Right ventricle myocardium inferior (tissue), 1 donor: ENCODE results near the gene POLR3B. TPM values are rescaled to one million over a fixed set of nuclear protein-coding genes. Genes with fewer than 3 reads are reported as not detected.
A peak's percentile ranks its signal among the peaks of the same experiment; 100 is the strongest.

Experiments
- ATAC-seq: fragments of 200-7000 bp; cut with Tn5 transposase; one replicate; pipeline ENCODE4 v1.9.1; 2020; ENCODE audit warnings: mild to moderate bottlenecking, moderate library complexity
- DNase-seq: peaks from one replicate; pipeline ENCODE4 v3.0.0; 2021; ENCODE audit errors: missing footprints
- intact Hi-C: fragments of 100-400 bp; cut with DNase I; formaldehyde crosslinking; loops from one replicate; pipeline ENCODE4 v1.11.0; 2022
- total RNA-seq: library from RNA; stranded (reverse); fragmentation: NEBNext Ultra II Directional; extraction: Animal tissue kit (Norgen Biotek cat#: 25700); gene quantifications from one replicate; pipeline ENCODE4 v1.2.1, GENCODE V29; 2021
- donor health status: DM: no; HTN: yes; CAD: no; lungs with severe emphysema.

POLR3B gene
- total RNA-seq, 1 donor from 2014 or later, result 7.3 TPM

- intact Hi-C loops, result loop anchor here (5.0 kb wide), 2 partner anchors 455 to 715 kb away; no protein-coding TSS in a partner anchor
- DNase-seq, result no peak
- no peak for ATAC-seq
These were observed 29.4 kb downstream of the POLR3B start for GRCh38 chr12:106386813-106387535.

DNA sequence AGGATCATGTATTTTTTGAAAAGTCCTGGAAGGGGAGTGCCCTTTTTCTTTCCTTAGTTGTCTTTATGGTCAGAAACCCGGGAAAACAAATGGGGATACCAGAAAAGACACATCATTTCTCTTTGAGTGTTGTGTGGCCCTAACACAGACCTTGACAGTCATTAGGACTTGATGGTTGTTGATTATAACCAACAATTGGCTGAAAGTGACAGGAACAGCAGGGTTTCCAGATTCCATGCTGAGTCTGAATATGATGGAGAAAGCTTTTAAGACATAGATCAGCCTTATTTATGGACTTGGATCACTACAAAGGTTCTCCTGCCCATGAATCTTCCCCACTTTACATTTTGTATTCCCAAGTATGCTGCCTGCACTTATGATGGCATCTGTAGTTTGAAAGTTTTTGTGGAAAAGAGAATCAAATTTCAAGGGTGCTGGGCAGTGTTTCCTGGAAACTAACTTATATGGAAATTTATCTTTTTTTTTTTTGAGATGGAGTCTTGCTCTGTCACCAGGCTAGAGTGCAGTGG is 30.4 kb downstream of the POLR3B start:
- intact Hi-C loops, result loop anchor here (5.0 kb wide), 2 partner anchors 454 to 714 kb away; no protein-coding TSS in a partner anchor
- ATAC-seq (no peak), DNase-seq (no peak)

- no peak for ATAC-seq
- no peak for DNase-seq
- intact Hi-C loops, result loop anchor here (5.0 kb wide), 2 partner anchors 453 to 713 kb away; no protein-coding TSS in a partner anchor
These were observed 31.6 kb downstream of the POLR3B start for GRCh38 chr12:106389151-106389550.

DNA sequence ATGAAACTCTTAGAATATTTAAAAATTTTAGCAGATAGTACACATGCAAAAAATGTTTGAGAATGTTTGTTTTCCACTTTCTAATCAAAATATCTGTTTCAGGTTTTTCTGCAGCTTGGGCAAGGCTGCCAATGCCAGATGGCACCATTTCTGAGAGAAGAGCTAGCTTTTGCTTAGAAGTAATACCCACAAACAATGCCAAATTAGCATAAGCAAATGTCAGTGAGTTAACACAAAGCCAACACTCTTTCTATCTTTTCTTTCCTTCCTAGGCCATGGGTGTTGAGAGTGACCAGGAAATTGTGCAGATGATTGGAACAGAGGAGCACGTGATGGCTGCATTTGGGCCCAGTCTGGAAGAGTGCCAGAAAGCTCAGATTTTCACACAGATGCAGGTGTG is 35.2 kb downstream of the POLR3B start:
- ATAC-seq (no peak), DNase-seq (no peak)
- intact Hi-C loops, result no loop called here

DNA sequence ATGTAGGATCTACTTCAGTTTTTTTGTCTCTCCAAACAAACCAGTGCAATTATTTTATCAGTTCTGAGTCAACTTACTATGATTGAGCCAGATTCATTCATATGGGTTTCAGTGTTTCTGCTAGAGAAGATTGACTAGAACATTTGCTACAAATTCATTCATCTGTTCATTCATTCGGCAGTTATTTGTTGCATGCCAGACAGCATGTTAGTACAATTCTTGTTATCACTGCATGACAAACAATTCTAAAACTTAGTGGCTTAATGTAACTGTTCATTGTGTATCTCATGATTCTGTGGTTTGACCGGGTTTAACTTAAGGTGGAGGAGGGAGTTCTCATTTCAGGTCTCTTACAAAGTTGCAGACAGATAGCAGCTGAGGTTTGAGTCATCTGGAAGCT is 52.3 kb downstream of the POLR3B start:
- DNase-seq, result no peak
- intact Hi-C loops, result no loop called here
- no peak for ATAC-seq

DNA sequence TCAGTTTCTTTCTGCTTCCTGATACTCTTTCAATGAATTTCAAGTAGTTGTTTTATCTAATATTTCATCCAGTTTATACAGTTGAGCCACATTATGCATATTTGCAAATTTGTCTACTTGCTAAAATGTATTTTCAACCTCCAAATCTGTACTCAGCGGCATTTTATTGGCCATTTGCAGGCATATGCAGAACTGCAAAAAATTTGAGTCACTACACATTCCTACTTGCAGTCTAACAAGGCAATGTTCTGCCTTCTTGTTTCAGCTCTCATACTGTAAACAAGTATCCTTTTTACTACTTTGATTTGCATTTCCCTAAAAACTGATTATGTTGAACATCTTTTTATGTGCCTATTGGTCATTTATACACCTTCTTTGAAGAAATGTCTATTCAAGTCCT is 55.0 kb downstream of the POLR3B start:
- intact Hi-C loops, result no loop called here
- no peak for ATAC-seq

GRCh38 chr12:106415134-106415533 is 57.6 kb downstream of the POLR3B start:
- DNase-seq (no peak), ATAC-seq (no peak)
- intact Hi-C loops, result no loop called here

More for the DNA sequence above, 55.0 kb downstream of the POLR3B start:
- no peak for DNase-seq

- DNase-seq, result no peak
- intact Hi-C loops, result no loop called here
- no peak for ATAC-seq
These were observed 58.7 kb downstream of the POLR3B start for GRCh38 chr12:106416273-106416672.

DNA sequence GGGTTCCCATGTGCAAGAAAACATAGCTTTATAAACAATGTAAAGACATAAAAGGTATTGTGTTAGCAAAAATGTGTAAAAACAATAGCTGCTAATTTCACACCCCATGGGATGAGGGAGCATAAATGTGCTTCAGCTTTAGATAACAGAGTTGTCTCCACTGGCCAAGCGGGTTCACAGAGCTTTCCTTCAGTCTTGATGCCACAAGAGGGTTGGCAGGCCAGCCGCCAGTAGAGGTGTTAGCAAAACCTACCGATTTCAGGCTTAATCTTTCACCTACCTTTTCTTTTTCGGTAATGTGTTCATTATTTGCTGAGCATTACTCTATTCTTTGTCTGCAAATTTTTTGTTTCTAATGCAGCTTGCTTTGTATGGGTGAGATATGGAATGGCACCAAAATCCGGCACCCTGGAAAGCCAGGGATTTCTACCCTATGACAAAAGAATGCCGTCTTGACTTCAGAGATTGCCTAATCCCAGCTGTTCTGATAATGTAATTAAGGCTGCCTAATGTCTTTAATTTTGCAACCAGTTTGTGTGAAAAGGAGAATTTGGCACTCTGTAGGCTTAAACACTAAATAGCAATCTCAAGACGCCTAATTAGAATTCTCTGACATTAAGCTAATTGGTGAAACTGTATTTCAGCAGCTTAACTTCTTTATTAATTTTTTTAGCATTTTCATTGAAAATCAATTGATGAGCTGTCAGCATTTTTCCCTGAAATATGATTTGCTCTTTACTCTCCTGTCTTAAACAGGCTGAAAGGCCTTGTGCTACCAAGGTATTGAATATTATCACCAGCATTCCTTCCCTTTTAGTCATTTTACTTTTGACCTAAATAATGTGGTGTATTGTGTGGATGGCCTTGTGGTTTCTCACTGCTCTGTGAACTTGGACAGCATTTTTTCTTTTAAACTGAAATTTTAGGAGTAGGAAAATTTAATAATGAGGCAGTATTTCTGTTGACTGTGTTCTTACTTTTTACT is 60.7 kb downstream of the POLR3B start:
- ATAC-seq, result peak; percentile 26
- DNase-seq, result peak; percentile 64
- intact Hi-C loops, result no loop called here

GRCh38 chr12:106418970-106419369 is 61.4 kb downstream of the POLR3B start:
- DNase-seq (no peak), ATAC-seq (no peak)
- intact Hi-C loops, result no loop called here

GRCh38 chr12:106423291-106423690 is 65.7 kb downstream of the POLR3B start:
- no peak for ATAC-seq
- intact Hi-C loops, result no loop called here
- no peak for DNase-seq

DNA sequence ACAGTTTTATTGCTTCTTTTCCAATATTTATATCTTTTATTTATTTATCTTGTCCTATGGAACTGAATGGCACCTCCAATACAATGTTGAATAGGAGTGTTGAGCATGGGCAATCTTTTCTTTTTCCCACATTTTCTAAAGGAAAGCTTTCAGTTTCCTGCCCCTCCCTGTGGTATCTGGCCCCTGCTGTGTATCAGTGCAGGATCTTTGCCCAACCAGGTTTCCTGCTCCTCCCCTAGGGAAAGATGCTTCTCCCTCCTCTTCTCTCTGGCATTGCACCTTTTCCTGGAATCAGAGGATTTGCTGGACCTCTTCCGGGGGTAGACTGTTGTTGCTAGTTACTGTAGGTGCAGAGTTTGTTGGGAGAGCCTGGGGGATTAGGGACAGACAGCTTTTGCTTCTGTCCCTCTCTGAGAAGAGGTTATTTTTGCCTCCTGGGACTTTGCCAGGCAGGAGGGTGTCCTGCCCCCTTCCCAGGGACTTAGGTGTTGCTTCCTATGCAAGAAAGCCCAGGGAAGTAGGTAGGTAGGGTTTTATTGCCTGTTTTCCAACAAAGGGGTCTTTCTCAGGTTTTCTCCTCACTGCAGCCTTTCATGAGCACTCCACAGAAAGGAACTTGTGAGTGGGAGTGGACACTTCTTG is 67.6 kb downstream of the POLR3B start:
- DNase-seq (no peak), ATAC-seq (no peak)
- intact Hi-C loops, result no loop called here

DNA sequence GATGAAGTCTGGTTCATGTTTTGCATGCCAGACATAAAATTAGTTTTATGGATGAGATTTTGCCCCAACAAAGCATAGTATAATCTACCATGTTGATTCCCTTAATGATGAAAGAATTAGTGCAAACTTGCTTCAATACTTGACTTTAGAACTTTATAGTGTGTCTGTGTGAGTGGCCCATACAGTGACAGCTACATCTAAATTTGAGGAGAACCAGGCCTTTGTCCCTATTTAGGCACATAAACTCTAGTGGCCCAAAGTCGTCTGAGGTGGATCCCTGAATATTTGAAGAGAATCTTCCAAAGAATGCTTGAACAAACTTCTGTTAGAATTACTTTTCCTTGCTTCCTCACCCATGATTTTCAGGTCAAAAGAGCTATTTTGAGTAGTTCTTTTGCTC is 70.4 kb downstream of the POLR3B start:
- DNase-seq, result no peak
- intact Hi-C loops, result no loop called here
- ATAC-seq, result no peak

- intact Hi-C loops, result no loop called here
- no peak for DNase-seq
- peak; percentile 50 for ATAC-seq
These were observed 70.8 kb downstream of the POLR3B start for GRCh38 chr12:106428384-106428783.

GRCh38 chr12:106429043-106429552 is 71.5 kb downstream of the POLR3B start:
- DNase-seq (no peak), ATAC-seq (no peak)
- intact Hi-C loops, result no loop called here

- intact Hi-C loops, result no loop called here
- ATAC-seq, result no peak
- DNase-seq, result no peak
These were observed 72.1 kb downstream of the POLR3B start for GRCh38 chr12:106429636-106430035.

DNA sequence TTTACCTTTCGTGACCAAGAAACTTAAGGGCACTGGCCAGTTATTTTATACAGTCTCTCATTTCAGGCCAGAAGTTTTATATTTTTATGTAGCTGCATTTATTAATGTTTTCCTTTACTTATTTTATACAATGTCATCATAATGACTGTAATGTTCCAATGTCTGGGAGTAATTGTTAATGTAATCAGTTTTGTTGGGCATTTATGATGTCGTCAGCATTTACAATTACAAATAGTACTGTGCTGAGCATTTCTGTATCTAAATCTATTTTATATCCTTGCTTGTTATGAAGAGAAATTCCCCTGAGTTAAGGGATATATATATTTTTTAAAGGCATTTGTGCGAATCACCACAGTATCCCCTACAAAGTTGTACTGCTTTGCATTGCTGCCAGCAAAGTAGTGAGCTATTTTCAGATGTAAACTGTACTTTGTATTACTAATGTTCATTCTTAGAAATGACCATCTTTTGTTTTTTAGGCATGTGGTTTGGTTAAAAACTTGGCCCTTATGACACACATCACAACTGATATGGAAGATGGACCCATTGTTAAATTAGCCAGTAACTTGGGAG is 74.4 kb downstream of the POLR3B start:
- DNase-seq (no peak), ATAC-seq (no peak)
- intact Hi-C loops, result no loop called here

DNA sequence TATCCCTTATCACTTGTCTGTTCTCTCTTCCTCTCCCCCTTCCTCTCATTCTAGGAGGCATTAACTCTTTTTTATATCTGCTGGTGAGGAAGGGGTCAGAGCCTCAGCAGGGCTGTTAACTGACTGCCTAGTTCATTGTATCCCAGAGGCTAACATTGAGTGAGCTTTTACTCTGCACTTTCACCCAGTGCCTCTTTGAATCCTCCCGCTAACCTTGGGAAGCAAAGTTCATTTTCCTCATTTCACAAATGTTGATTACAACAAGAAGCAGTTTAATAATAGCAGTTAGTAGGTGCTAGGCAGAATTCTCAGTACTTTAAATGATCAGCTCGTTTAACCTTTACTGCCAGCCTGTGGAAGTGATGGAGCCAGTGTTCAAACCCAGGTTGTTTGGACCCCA is 75.5 kb downstream of the POLR3B start:
- DNase-seq (no peak), ATAC-seq (peak; percentile 10)
- intact Hi-C loops, result no loop called here
